Stimulated activated memory B cell treated with anti-CD40 and anti-IgM and Interleukin-4, amounts not matched to agents 10 μg/mL and 1 μg/mL and 100 μg/mL, for 72 hours (primary cell): Measurements from ENCODE around the gene RFX3.
A peak's percentile ranks its signal among the peaks of the same experiment; 100 is the strongest.

Experiments
- ATAC-seq: fragments of 150-1000 bp; cut with Tn5 transposase; 2 replicates; pipeline ENCODE4 v1.10.0; 2021
- H3K27ac Mint-ChIP-seq: one replicate; pipeline ENCODE4 v1.8.0; 2022; ENCODE audit warnings: mild to moderate bottlenecking, mixed read lengths
- H3K27me3 Mint-ChIP-seq: one replicate; pipeline ENCODE4 v1.8.0; 2022; ENCODE audit warnings: mixed read lengths
- H3K36me3 Mint-ChIP-seq: one replicate; pipeline ENCODE4 v1.8.0; 2022; ENCODE audit warnings: mixed read lengths
- H3K4me1 Mint-ChIP-seq: one replicate; pipeline ENCODE4 v1.8.0; 2022; ENCODE audit warnings: mixed read lengths
- H3K4me3 Mint-ChIP-seq: one replicate; pipeline ENCODE4 v1.8.0; 2022; ENCODE audit warnings: mild to moderate bottlenecking, moderate library complexity, mixed read lengths
- H3K9me3 Mint-ChIP-seq: one replicate; pipeline ENCODE4 v1.8.0; 2022; ENCODE audit warnings: mixed read lengths

Gene RFX3

GRCh38 chr9:3525836-3526164 is at the start of gene RFX3:
Gene RFX3, minus strand, starts transcription at chr9:3526001. Its CDS starts 130,413 bp downstream, at chr9:3395588.
- peak within 1 kb of the TSS; percentile 99 for H3K27ac Mint-ChIP-seq
- peaks cover 12% of the 10 kb centered on the region for H3K36me3 Mint-ChIP-seq
- H3K4me1 Mint-ChIP-seq: peaks cover 50% of the 10 kb centered on the region
- H3K27me3 Mint-ChIP-seq: no peaks in the 10 kb centered on the region
- no peaks in the 10 kb centered on the region for H3K9me3 Mint-ChIP-seq
- ATAC-seq: peak; percentile 88
- H3K4me3 Mint-ChIP-seq: peak within 1 kb of the TSS; percentile 98

GRCh38 chr9:3571500-3571899 is 45.7 kb upstream of the RFX3 start:
- peaks cover 8% of the 10 kb centered on the region for H3K36me3 Mint-ChIP-seq
- no peaks in the 10 kb centered on the region for H3K9me3 Mint-ChIP-seq
- H3K4me3 Mint-ChIP-seq: no peak overlapping the region
- no peaks in the 10 kb centered on the region for H3K27me3 Mint-ChIP-seq
- H3K27ac Mint-ChIP-seq: no peak overlapping the region
- no peaks in the 10 kb centered on the region for H3K4me1 Mint-ChIP-seq
- ATAC-seq: no peak

- Mint-ChIP-seq H3K27me3 (no peaks in the 10 kb centered on the region), H3K9me3 (no peaks in the 10 kb centered on the region), H3K36me3 (peaks cover 9% of the 10 kb centered on the region), H3K27ac (no peak overlapping the region), H3K4me1 (no peaks in the 10 kb centered on the region), H3K4me3 (no peak overlapping the region)
- ATAC-seq: no peak
Measured at GRCh38 chr9:3569529-3569928, 43.7 kb upstream of the RFX3 start.

- Mint-ChIP-seq H3K27me3 (no peaks in the 10 kb centered on the region), H3K4me1 (no peaks in the 10 kb centered on the region), H3K27ac (no peak overlapping the region), H3K36me3 (peaks cover 9% of the 10 kb centered on the region), H3K9me3 (no peaks in the 10 kb centered on the region), H3K4me3 (no peak overlapping the region)
- ATAC-seq: no peak
Measured at GRCh38 chr9:3567988-3568387, 42.2 kb upstream of the RFX3 start.

GRCh38 chr9:3553076-3553765 is 27.4 kb upstream of the RFX3 start:
- Mint-ChIP-seq H3K4me3 (no peak overlapping the region), H3K36me3 (peaks cover 55% of the 10 kb centered on the region), H3K27ac (no peak overlapping the region), H3K27me3 (no peaks in the 10 kb centered on the region), H3K4me1 (no peaks in the 10 kb centered on the region), H3K9me3 (peaks cover 2% of the 10 kb centered on the region)
- ATAC-seq: no peak

- H3K27ac Mint-ChIP-seq: no peak overlapping the region
- ATAC-seq: no peak
Measured at GRCh38 chr9:3549225-3549624, 23.4 kb upstream of the RFX3 start.

GRCh38 chr9:3548648-3549047 is 22.8 kb upstream of the RFX3 start:
- H3K36me3 Mint-ChIP-seq: peaks cover 23% of the 10 kb centered on the region
- no peak for ATAC-seq
- no peaks in the 10 kb centered on the region for H3K9me3 Mint-ChIP-seq
- H3K4me3 Mint-ChIP-seq: no peak overlapping the region
- no peaks in the 10 kb centered on the region for H3K4me1 Mint-ChIP-seq
- no peaks in the 10 kb centered on the region for H3K27me3 Mint-ChIP-seq
- no peak overlapping the region for H3K27ac Mint-ChIP-seq

More at GRCh38 chr9:3549225-3549624, 23.4 kb upstream of the RFX3 start:
- H3K9me3 Mint-ChIP-seq: no peaks in the 10 kb centered on the region
- H3K27me3 Mint-ChIP-seq: no peaks in the 10 kb centered on the region
- H3K4me1 Mint-ChIP-seq: no peaks in the 10 kb centered on the region
- H3K36me3 Mint-ChIP-seq: peaks cover 28% of the 10 kb centered on the region
- H3K4me3 Mint-ChIP-seq: no peak overlapping the region

- no peak for ATAC-seq
- H3K27me3 Mint-ChIP-seq: no peaks in the 10 kb centered on the region
- H3K9me3 Mint-ChIP-seq: no peaks in the 10 kb centered on the region
- H3K4me3 Mint-ChIP-seq: no peak overlapping the region
- peaks cover 7% of the 10 kb centered on the region for H3K36me3 Mint-ChIP-seq
- H3K4me1 Mint-ChIP-seq: peaks cover 7% of the 10 kb centered on the region
- H3K27ac Mint-ChIP-seq: no peak overlapping the region
Measured at GRCh38 chr9:3541206-3541605, 15.4 kb upstream of the RFX3 start.

GRCh38 chr9:3534614-3535404 is 9.0 kb upstream of the RFX3 start:
- H3K4me1 Mint-ChIP-seq: peaks cover 6% of the 10 kb centered on the region
- H3K36me3 Mint-ChIP-seq: peaks cover 15% of the 10 kb centered on the region
- H3K27ac Mint-ChIP-seq: no peak overlapping the region
- no peaks in the 10 kb centered on the region for H3K27me3 Mint-ChIP-seq
- no peak for ATAC-seq
- no peaks in the 10 kb centered on the region for H3K9me3 Mint-ChIP-seq
- H3K4me3 Mint-ChIP-seq: no peak overlapping the region

GRCh38 chr9:3532158-3532557 is 6.4 kb upstream of the RFX3 start:
- no peak overlapping the region for H3K4me3 Mint-ChIP-seq
- no peaks in the 10 kb centered on the region for H3K9me3 Mint-ChIP-seq
- no peak overlapping the region for H3K27ac Mint-ChIP-seq
- H3K4me1 Mint-ChIP-seq: peaks cover 27% of the 10 kb centered on the region
- no peak for ATAC-seq
- H3K27me3 Mint-ChIP-seq: no peaks in the 10 kb centered on the region
- H3K36me3 Mint-ChIP-seq: peaks cover 12% of the 10 kb centered on the region

GRCh38 chr9:3528451-3528850 is 2.6 kb upstream of the RFX3 start:
- no peaks in the 10 kb centered on the region for H3K27me3 Mint-ChIP-seq
- H3K27ac Mint-ChIP-seq: peak overlapping the region; percentile 99
- peaks cover 38% of the 10 kb centered on the region for H3K4me1 Mint-ChIP-seq
- H3K9me3 Mint-ChIP-seq: no peaks in the 10 kb centered on the region
- no peak for ATAC-seq
- H3K36me3 Mint-ChIP-seq: peaks cover 12% of the 10 kb centered on the region
- H3K4me3 Mint-ChIP-seq: peak overlapping the region; percentile 98

GRCh38 chr9:3526997-3527940 is 1.5 kb upstream of the RFX3 start:
- Mint-ChIP-seq H3K36me3 (peaks cover 12% of the 10 kb centered on the region), H3K9me3 (no peaks in the 10 kb centered on the region), H3K4me3 (peak overlapping the region; percentile 98), H3K27ac (peak overlapping the region; percentile 99), H3K27me3 (no peaks in the 10 kb centered on the region), H3K4me1 (peaks cover 50% of the 10 kb centered on the region)
- peak; percentile 2 for ATAC-seq

GRCh38 chr9:3526165-3526996 is 580 bp upstream of the RFX3 start:
- peak; percentile 91 for ATAC-seq
- H3K36me3 Mint-ChIP-seq: peaks cover 12% of the 10 kb centered on the region
- H3K27me3 Mint-ChIP-seq: no peaks in the 10 kb centered on the region
- peak overlapping the region; percentile 98 for H3K4me3 Mint-ChIP-seq
- no peaks in the 10 kb centered on the region for H3K9me3 Mint-ChIP-seq
- peak overlapping the region; percentile 99 for H3K27ac Mint-ChIP-seq
- H3K4me1 Mint-ChIP-seq: peaks cover 50% of the 10 kb centered on the region

- peaks cover 50% of the 10 kb centered on the region for H3K4me1 Mint-ChIP-seq
- no peaks in the 10 kb centered on the region for H3K9me3 Mint-ChIP-seq
- H3K27me3 Mint-ChIP-seq: no peaks in the 10 kb centered on the region
- peak overlapping the region; percentile 99 for H3K27ac Mint-ChIP-seq
- peaks cover 7% of the 10 kb centered on the region for H3K36me3 Mint-ChIP-seq
- ATAC-seq: peak; percentile 2
- peak overlapping the region; percentile 98 for H3K4me3 Mint-ChIP-seq
Measured at GRCh38 chr9:3525096-3525835, 535 bp downstream of the RFX3 start.
